Neural crest cell (in vitro differentiated cells): ENCODE data around the gene CACNA2D4. TPM values are rescaled to one million over a fixed set of nuclear protein-coding genes. Genes with fewer than 3 reads are reported as not detected.

Experiments
- DNase-seq: peaks from one replicate; pipeline ENCODE4 v3.0.0; 2021; ENCODE audit warnings: low read depth, mixed read lengths, low spot score
- H3K27ac Mint-ChIP-seq: one replicate; pipeline ENCODE4 v1.8.0; 2021; ENCODE audit warnings: mild to moderate bottlenecking, mixed read lengths; ENCODE audit not compliant: unreplicated experiment
- H3K27me3 Mint-ChIP-seq: 2 replicates; pipeline ENCODE4 v1.8.0; 2021; ENCODE audit warnings: low read depth, mild to moderate bottlenecking, mixed read lengths
- H3K36me3 Mint-ChIP-seq: 2 replicates; pipeline ENCODE4 v1.8.0; 2021; ENCODE audit warnings: low read depth, mild to moderate bottlenecking, mixed read lengths
- H3K4me1 Mint-ChIP-seq: 2 replicates; pipeline ENCODE4 v1.8.0; 2021; ENCODE audit warnings: mixed read lengths
- H3K4me3 Mint-ChIP-seq: one replicate; pipeline ENCODE4 v1.8.0; 2021; ENCODE audit warnings: mild to moderate bottlenecking, mixed read lengths
- H3K9me3 Mint-ChIP-seq: 2 replicates; pipeline ENCODE4 v1.8.0; 2021; ENCODE audit warnings: mixed read lengths
- CTCF ChIP-seq: fragments of 200-600 bp; sonication (generic); conservative IDR thresholded peaks from 2 replicates; pipeline ENCODE4 v1.5.0; 2021; ENCODE audit warnings: antibody characterized with exemption, mild to moderate bottlenecking
- total RNA-seq: library from RNA; stranded (reverse); gene quantifications from 2 replicates; pipeline ENCODE4 v1.2.1, GENCODE V29; 2021

CACNA2D4 gene
- total RNA-seq, 1 donor from 2014 or later, result 0.72 TPM

- H3K36me3 Mint-ChIP-seq, result no peaks in the 10 kb centered on the region
- DNase-seq, result no peak
- no peak overlapping the region for H3K27ac Mint-ChIP-seq
- no peak for TF ChIP-seq CTCF
- H3K4me1 Mint-ChIP-seq, result peaks cover 43% of the 10 kb centered on the region
- H3K9me3 Mint-ChIP-seq, result no peaks in the 10 kb centered on the region
- H3K27me3 Mint-ChIP-seq, result peaks cover 32% of the 10 kb centered on the region
- no peak overlapping the region for H3K4me3 Mint-ChIP-seq
Observed at GRCh38 chr12:1835211-1836131, 83.0 kb downstream of the CACNA2D4 start.

GRCh38 chr12:1834186-1834925 lies 84.1 kb downstream of the CACNA2D4 start:
- Mint-ChIP-seq H3K36me3 (no peaks in the 10 kb centered on the region), H3K27me3 (peaks cover 35% of the 10 kb centered on the region), H3K4me1 (peaks cover 31% of the 10 kb centered on the region), H3K9me3 (no peaks in the 10 kb centered on the region), H3K4me3 (no peak overlapping the region), H3K27ac (no peak overlapping the region)
- DNase-seq, result no peak
- TF ChIP-seq CTCF, result no peak

DNA sequence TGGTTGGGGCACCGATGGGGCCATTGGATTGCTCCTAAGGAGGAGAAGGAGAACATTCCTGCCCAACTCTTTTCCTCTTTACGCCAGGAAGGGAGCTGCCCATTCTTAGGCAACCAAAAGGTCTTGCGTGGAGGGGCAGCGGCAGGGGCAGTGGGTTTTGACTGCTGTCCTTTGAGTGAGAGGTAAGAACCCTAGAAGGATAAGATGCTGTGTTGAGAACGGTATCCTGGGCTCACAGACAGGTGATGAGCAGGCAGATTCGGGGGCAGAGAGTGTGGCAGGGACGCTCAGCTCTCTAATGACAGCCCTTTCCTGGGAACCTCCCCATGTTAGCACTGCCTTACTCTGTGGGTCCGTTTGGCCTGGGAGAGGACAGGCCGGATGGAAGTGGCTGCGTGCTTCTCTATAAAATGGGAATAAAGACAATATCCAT lies 84.8 kb downstream of the CACNA2D4 start:
- Mint-ChIP-seq H3K4me1 (peaks cover 31% of the 10 kb centered on the region), H3K36me3 (no peaks in the 10 kb centered on the region), H3K9me3 (no peaks in the 10 kb centered on the region), H3K27me3 (peaks cover 39% of the 10 kb centered on the region), H3K27ac (no peak overlapping the region), H3K4me3 (no peak overlapping the region)
- no peak for DNase-seq
- TF ChIP-seq CTCF, result no peak

DNA sequence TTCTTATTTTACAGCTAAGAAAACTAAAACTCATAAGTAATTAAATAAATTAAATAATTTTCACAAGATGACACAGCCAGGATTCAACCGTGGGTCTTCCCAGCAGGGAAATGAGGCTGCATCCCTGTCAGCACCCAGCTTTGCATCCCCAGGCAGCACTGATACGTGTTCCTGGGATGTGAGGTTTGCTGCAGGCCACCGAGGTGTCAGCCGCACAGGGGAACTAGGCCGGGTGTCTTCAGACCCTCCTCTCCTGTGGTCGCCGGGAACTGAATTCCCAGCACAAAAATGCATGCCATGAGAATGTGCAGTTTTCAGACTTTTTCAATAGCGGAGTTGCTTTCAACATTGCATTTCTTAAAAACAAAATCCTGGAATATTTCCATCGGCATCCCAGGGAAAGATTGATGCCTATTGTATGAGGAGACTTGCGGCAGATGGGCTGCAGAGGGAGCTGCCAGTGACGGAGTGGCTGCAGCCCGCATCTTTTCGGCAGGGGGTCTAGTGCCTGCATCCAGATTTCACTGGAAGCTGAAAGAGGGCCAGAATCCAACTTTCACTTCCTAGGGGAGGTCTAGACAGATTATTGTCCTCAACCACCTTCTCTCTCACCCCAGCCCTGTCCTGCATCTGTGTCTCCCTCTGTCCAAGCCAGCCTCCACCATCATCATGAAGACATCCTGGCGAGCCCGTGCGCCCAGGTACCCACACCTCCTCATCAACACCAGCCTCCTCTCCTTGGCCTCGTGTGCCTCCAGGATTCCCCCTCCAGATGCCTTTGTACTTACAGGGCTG lies 85.5 kb downstream of the CACNA2D4 start:
- Mint-ChIP-seq H3K27ac (no peak overlapping the region), H3K4me1 (peaks cover 27% of the 10 kb centered on the region), H3K4me3 (no peak overlapping the region), H3K36me3 (no peaks in the 10 kb centered on the region), H3K9me3 (no peaks in the 10 kb centered on the region), H3K27me3 (peaks cover 41% of the 10 kb centered on the region)
- no peak for TF ChIP-seq CTCF
- DNase-seq, result no peak
